CD14-positive monocyte (primary cell): ENCODE results near the gene CTNNBL1. TPM values are rescaled to one million over a fixed set of nuclear protein-coding genes. Genes with fewer than 3 reads are reported as not detected.

ENCODE experiments used
- DNase-seq, 3 donors: peaks; one replicate each; pipeline ENCODE4 v3.0.0-alpha.2; 2011 to 2022
- H2AFZ ChIP-seq: 2 replicates; pipeline ENCODE4 v1.6.0; 2012; ENCODE audit warnings: mild to moderate bottlenecking, low read depth, low read length, inconsistent platforms; ENCODE audit not compliant: insufficient read depth, poor library complexity, severe bottlenecking
- H3K27ac ChIP-seq, 2 donors: 1 replicate in 1 of 2; 2 replicates in 1 of 2; pipeline ENCODE4 v1.5.1; 2012 to 2013; ENCODE audit warnings: low read length in 2 of 2, control low read depth in 1 of 2, inconsistent platforms in 1 of 2, low read depth in 1 of 2, mild to moderate bottlenecking in 1 of 2
- H3K27me3 ChIP-seq, 2 donors: one replicate each; pipeline versions ENCODE4 v1.6.0 to v1.6.1; 2011 to 2013; ENCODE audit warnings: low read length in 2 of 2; ENCODE audit not compliant: control insufficient read depth in 2 of 2, insufficient read depth in 2 of 2
- H3K36me3 ChIP-seq, 2 donors: replicated peaks in 1 of 2; 1 replicate in 1 of 2; 2 replicates in 1 of 2; pipeline versions ENCODE4 v1.5.1 to v1.6.1; 2012 to 2013; ENCODE audit warnings: low read length in 2 of 2, control low read depth in 1 of 2, inconsistent platforms in 1 of 2, mild to moderate bottlenecking in 1 of 2; ENCODE audit not compliant: insufficient read depth in 2 of 2, control insufficient read depth in 1 of 2
- H3K4me1 ChIP-seq, 2 donors: 1 replicate in 1 of 2; 2 replicates in 1 of 2; pipeline versions ENCODE4 v1.5.1 to v1.6.1; 2012 to 2013; ENCODE audit warnings: low read length in 2 of 2, control low read depth in 1 of 2, inconsistent platforms in 1 of 2, mild to moderate bottlenecking in 1 of 2, moderate library complexity in 1 of 2; ENCODE audit not compliant: insufficient read depth in 2 of 2, control insufficient read depth in 1 of 2
- H3K4me2 ChIP-seq: replicated peaks from 2 replicates; pipeline ENCODE3; 2012; ENCODE audit warnings: low read length, moderate library complexity, mild to moderate bottlenecking; ENCODE audit not compliant: poor library complexity, severe bottlenecking; ENCODE audit errors: extremely low read depth
- H3K4me3 ChIP-seq, 3 experiments: fragments of 200-600 bp in 1 of 3; sonication (generic) in 1 of 3; replicated peaks in 1 of 3; 1 replicate in 2 of 3; 2 replicates in 1 of 3; pipeline ENCODE4 v1.5.1; 2011 to 2013; ENCODE audit warnings: low read length in 3 of 3, mild to moderate bottlenecking in 3 of 3, control low read depth in 2 of 3, low read depth in 2 of 3, inconsistent platforms in 1 of 3, moderate library complexity in 1 of 3
- H3K79me2 ChIP-seq: 2 replicates; pipeline ENCODE4 v1.6.0; 2012; ENCODE audit warnings: mild to moderate bottlenecking, control low read depth, inconsistent platforms, low read length, moderate library complexity; ENCODE audit not compliant: insufficient read depth
- H3K9ac ChIP-seq: 2 replicates; pipeline ENCODE4 v1.6.0; 2017; ENCODE audit warnings: low read length, mild to moderate bottlenecking; ENCODE audit not compliant: insufficient read depth, poor library complexity, severe bottlenecking
- H3K9me3 ChIP-seq, 2 donors: replicated peaks in 1 of 2; 1 replicate in 1 of 2; 2 replicates in 1 of 2; pipeline versions ENCODE4 v1.5.1 to v1.6.1; 2012 to 2013; ENCODE audit warnings: low read length in 2 of 2, control low read depth in 1 of 2; ENCODE audit not compliant: control insufficient read depth in 1 of 2, insufficient read depth in 1 of 2
- H4K20me1 ChIP-seq: 2 replicates; pipeline ENCODE4 v1.6.0; 2012; ENCODE audit warnings: mild to moderate bottlenecking, low read length, control low read depth, moderate library complexity; ENCODE audit not compliant: insufficient read depth
- H3K27ac Mint-ChIP-seq, 7 donors: one replicate each; pipeline ENCODE4 v1.8.0; 2020; ENCODE audit warnings: mild to moderate bottlenecking in 7 of 7, mixed read lengths in 7 of 7, moderate library complexity in 6 of 7, inconsistent platforms in 2 of 7
- H3K27me3 Mint-ChIP-seq, 3 donors: one replicate each; pipeline ENCODE4 v1.8.0; 2021 to 2022; ENCODE audit warnings: low read depth in 3 of 3, mild to moderate bottlenecking in 3 of 3, mixed read lengths in 3 of 3, moderate library complexity in 3 of 3, inconsistent platforms in 1 of 3
- H3K36me3 Mint-ChIP-seq, 2 donors: one replicate each; pipeline ENCODE4 v1.8.0; 2020; ENCODE audit warnings: mixed read lengths in 2 of 2, inconsistent platforms in 1 of 2, mild to moderate bottlenecking in 1 of 2
- H3K4me1 Mint-ChIP-seq: one replicate; pipeline ENCODE4 v1.8.0; 2020; ENCODE audit warnings: mild to moderate bottlenecking, mixed read lengths
- H3K4me3 Mint-ChIP-seq, 2 donors: one replicate each; pipeline ENCODE4 v1.8.0; 2020; ENCODE audit warnings: mild to moderate bottlenecking in 2 of 2, mixed read lengths in 2 of 2, moderate library complexity in 1 of 2
- H3K9me3 Mint-ChIP-seq, 7 donors: one replicate each; pipeline ENCODE4 v1.8.0; 2020 to 2022; ENCODE audit warnings: mixed read lengths in 7 of 7, mild to moderate bottlenecking in 6 of 7, moderate library complexity in 6 of 7, inconsistent platforms in 2 of 7
- WGBS: methylation state at CpG from one replicate; pipeline ENCODE4 v1.1.5; 2013; ENCODE audit warnings: missing lambda C conversion rate; ENCODE audit not compliant: insufficient coverage; 5-methylcytosine and 5-hydroxymethylcytosine counted together
- intact Hi-C, 2 donors: fragments of 100-400 bp; cut with micrococcal nuclease; formaldehyde crosslinking; loops; one replicate each; pipeline versions ENCODE4 v1.15.0 to v1.15.1; 2023
- polyA plus RNA-seq, 3 donors: library from polyadenylated mRNA; depleted of rRNA in 1 of 3; unstranded in 2 of 3; stranded (reverse) in 1 of 3; fragments of 300-500 nt in 2 of 3; fragments of >200 nt in 1 of 3; fragmentation: Illumina TruSeq in 2 of 3; gene quantifications; 1 replicate in 2 of 3; 2 replicates in 1 of 3; pipeline ENCODE4 v1.2.3, GENCODE V29; 2012 to 2021
- TF ChIP-seq, protein P1 (sequence below): fragments of 200-600 bp; IDR thresholded peaks from one replicate; pipeline ENCODE4 v1.8.0; 2022; ENCODE audit warnings: antibody characterized with exemption, mild to moderate bottlenecking

CTNNBL1 gene
- polyA plus RNA-seq, 3 donors, result 35.5 to 83.2 (median 77.3) TPM

DNA sequence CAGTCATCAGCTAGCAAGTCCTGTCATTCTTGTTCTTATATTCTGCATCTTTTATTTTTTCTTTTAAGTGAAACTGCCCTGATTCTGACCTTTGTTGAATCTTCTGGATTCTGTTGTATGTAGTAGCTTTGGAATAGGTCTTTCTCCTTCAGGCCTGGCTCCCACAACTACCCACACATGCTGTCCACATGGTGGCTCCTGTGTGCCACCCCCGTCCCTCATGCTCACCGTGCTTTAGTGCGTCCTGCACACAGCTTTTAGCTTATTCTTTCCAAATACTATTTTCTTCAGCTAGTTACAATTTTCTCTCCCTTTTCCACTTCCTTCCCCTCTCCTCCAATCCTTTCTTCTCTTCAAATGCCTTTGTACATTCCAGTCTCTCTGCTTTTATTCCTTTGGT, 61.8 kb downstream of the CTNNBL1 start:
- Histone ChIP-seq H3K4me1 (no peaks in the 10 kb centered on the region), H3K36me3 (peaks cover 33 to 73% of the 10 kb centered on the region in 2 donors), H4K20me1 (no peaks in the 10 kb centered on the region), H3K79me2 (no peaks in the 10 kb centered on the region), H3K9ac (no peak overlapping the region), H3K27ac (no peak overlapping the region), H3K4me3 (no peak overlapping the region), H3K27me3 (no peaks in the 10 kb centered on the region), H3K4me2 (no peak overlapping the region), H3K9me3 (no peaks in the 10 kb centered on the region), H2AFZ (no peak overlapping the region)
- H3K27ac Mint-ChIP-seq, result no peak overlapping the region
- intact Hi-C loops, result no loop called here
- peaks cover 62 to 68% of the 10 kb centered on the region in 2 donors for H3K36me3 Mint-ChIP-seq
- DNase-seq, result no peak
- no peaks in the 10 kb centered on the region for H3K9me3 Mint-ChIP-seq
- 86% methylated on average over 3 of the region's 3 CpGs for WGBS
- no peaks in the 10 kb centered on the region for H3K27me3 Mint-ChIP-seq
- TF ChIP-seq, protein P1, sequence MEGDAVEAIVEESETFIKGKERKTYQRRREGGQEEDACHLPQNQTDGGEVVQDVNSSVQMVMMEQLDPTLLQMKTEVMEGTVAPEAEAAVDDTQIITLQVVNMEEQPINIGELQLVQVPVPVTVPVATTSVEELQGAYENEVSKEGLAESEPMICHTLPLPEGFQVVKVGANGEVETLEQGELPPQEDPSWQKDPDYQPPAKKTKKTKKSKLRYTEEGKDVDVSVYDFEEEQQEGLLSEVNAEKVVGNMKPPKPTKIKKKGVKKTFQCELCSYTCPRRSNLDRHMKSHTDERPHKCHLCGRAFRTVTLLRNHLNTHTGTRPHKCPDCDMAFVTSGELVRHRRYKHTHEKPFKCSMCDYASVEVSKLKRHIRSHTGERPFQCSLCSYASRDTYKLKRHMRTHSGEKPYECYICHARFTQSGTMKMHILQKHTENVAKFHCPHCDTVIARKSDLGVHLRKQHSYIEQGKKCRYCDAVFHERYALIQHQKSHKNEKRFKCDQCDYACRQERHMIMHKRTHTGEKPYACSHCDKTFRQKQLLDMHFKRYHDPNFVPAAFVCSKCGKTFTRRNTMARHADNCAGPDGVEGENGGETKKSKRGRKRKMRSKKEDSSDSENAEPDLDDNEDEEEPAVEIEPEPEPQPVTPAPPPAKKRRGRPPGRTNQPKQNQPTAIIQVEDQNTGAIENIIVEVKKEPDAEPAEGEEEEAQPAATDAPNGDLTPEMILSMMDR, result no peak
- no peaks in the 10 kb centered on the region for H3K4me1 Mint-ChIP-seq
- H3K4me3 Mint-ChIP-seq, result no peak overlapping the region

DNA sequence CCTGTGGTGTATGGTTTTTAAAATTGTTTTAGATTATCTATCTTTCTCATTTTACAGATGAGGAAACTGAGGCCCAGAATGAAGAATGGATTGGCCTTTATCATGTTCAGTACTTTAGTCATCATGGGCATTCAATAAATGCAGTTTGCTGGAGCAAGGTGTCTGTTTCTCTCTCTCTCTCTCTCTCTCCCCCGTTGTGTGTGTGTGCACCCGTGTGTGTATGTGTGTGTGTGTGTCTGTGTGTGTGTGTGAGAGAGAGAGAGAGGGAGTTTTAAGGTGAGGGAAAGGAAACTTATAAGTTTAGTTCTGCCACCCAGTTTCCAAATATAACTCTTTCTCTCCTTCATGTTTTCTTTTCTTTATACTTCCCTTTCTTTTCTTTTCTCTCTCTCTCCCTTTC, 62.4 kb downstream of the CTNNBL1 start:
- Histone ChIP-seq H3K4me1 (no peaks in the 10 kb centered on the region), H3K36me3 (peaks cover 30 to 74% of the 10 kb centered on the region in 2 donors), H3K9ac (no peak overlapping the region), H3K9me3 (no peaks in the 10 kb centered on the region), H3K27ac (no peak overlapping the region), H3K27me3 (no peaks in the 10 kb centered on the region), H3K4me2 (no peak overlapping the region), H3K79me2 (no peaks in the 10 kb centered on the region), H3K4me3 (no peak overlapping the region), H4K20me1 (no peaks in the 10 kb centered on the region), H2AFZ (no peak overlapping the region)
- Mint-ChIP-seq H3K27me3 (no peaks in the 10 kb centered on the region), H3K4me1 (no peaks in the 10 kb centered on the region), H3K27ac (peak overlapping the region in 2 of 7 donors; percentile 4 to 48), H3K9me3 (no peaks in the 10 kb centered on the region), H3K36me3 (peaks cover 57 to 67% of the 10 kb centered on the region in 2 donors), H3K4me3 (no peak overlapping the region)
- intact Hi-C loops, result no loop called here
- TF ChIP-seq, protein P1, result no peak
- no CpG with 5 or more reads among the region's 2 CpGs for WGBS
- DNase-seq, result no peak
